Thyroid gland (tissue), 4 donors: ENCODE results near the gene MAP2K2.

Source experiments
- CTCF ChIP-seq, 6 experiments: fragments of 200-600 bp in 3 of 6; fragments of 450-650 bp in 3 of 6; sonication (generic) in 3 of 6; IDR thresholded peaks; one replicate each; pipeline ENCODE4 v1.5.1; 2016 to 2019; ENCODE audit warnings: antibody characterized with exemption in 6 of 6, mild to moderate bottlenecking in 2 of 6, inconsistent platforms in 1 of 6, moderate library complexity in 1 of 6
- POLR2A ChIP-seq, 2 donors: fragments of 450-650 bp; IDR thresholded peaks; one replicate each; pipeline ENCODE4 v1.6.1; 2017; ENCODE audit warnings: antibody characterized with exemption in 2 of 2, mild to moderate bottlenecking in 2 of 2, moderate library complexity in 1 of 2

GRCh38 chr19:4109626-4109945 lies 14.3 kb downstream of the MAP2K2 start:
- TF ChIP-seq CTCF (IDR thresholded peaks at IDR 0.05) (no peak), POLR2A (IDR thresholded peaks at IDR 0.05) (no peak)
